K562 (cell line): ENCODE measurements around the gene ICAM2.

Experiments used
- CEBPG ChIP-seq, 3 experiments: fragments of 200-800 bp in 1 of 3; sonication (Bioruptor generic) in 1 of 3; sonication (generic) in 1 of 3; formaldehyde crosslinking in 1 of 3; IDR thresholded peaks in 2 of 3; conservative IDR thresholded peaks in 1 of 3; 2 replicates each; pipeline versions ENCODE4 v1.6.1 to v1.8.0; 2016 to 2022; ENCODE audit warnings: missing compliant biosample characterization in 2 of 3, missing genetic modification characterization in 2 of 3, mild to moderate bottlenecking in 1 of 3, missing genetic modification reagents in 1 of 3
- CHD1 ChIP-seq: fragments of 200-600 bp; sonication (generic); IDR thresholded peaks from one replicate; pipeline ENCODE4 v1.6.1; 2012; ENCODE audit warnings: mild to moderate bottlenecking, moderate library complexity, low read length, inconsistent platforms
- POLR2A ChIP-seq: fragments of 450-650 bp; conservative IDR thresholded peaks from 2 replicates; pipeline ENCODE4 v1.6.1; 2016
- STAT5B ChIP-seq: fragments of 250-450 bp; sonication (Bioruptor Pico); IDR thresholded peaks from 2 replicates; pipeline ENCODE4 v1.8.0; 2021; ENCODE audit warnings: mild to moderate bottlenecking, inconsistent platforms
- YY1 ChIP-seq, 3 experiments: IDR thresholded peaks; 2 replicates each; pipeline ENCODE4 v1.6.1; 2011; ENCODE audit warnings: low read length in 2 of 3, mild to moderate bottlenecking in 2 of 3, moderate library complexity in 2 of 3, borderline replicate concordance in 1 of 3, control low read depth in 1 of 3, low read depth in 1 of 3; ENCODE audit not compliant: insufficient read depth in 3 of 3, insufficient replicate concordance in 2 of 3, control insufficient read depth in 1 of 3, insufficient read length in 1 of 3; ENCODE audit errors: extremely low read depth in 1 of 3
- ZFP36 ChIP-seq: fragments of 150-350 bp; IDR thresholded peaks from 2 replicates; pipeline ENCODE4 v1.6.1; 2018; ENCODE audit warnings: low read length, low read depth; ENCODE audit not compliant: partially characterized antibody

DNA sequence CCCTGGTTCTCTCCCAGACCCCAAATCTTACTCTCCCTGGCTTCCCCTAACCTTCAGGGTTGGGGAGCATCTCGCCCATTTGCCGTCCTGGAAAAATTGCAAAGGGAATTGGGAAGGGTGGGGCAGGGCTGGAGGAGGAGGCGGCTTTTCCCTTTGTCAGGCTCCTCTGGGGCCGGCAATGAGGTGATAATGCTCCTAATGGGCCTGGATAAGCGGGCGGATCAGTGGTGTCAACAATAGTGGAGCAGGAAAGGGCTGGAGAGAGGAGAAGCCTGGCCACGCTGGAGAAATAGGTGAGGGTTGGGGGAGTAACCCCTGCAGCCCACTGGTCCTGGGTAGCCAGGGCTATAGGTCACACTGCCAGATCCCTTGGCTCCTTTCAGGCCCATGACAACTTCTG, 60.0 kb downstream of the ICAM2 start:
- TF ChIP-seq POLR2A (no peak), STAT5B (CRISPR knock-in tag) (no peak), CHD1 (no peak), YY1 (IDR thresholded peaks at IDR 0.05; ENCODE audit: borderline replicate concordance in 1 of 3, control insufficient read depth in 1 of 3, extremely low read depth in 1 of 3, insufficient read depth in 3 of 3, insufficient read length in 1 of 3, insufficient replicate concordance in 2 of 3, low read depth in 1 of 3, low read length in 2 of 3) (no peak), CEBPG (CRISPR knock-in tag; IDR thresholded peaks at IDR 0.05) (no peak), CEBPG (tag; conservative IDR thresholded peaks at IDR 0.05 in 1 of 2, IDR thresholded peaks at IDR 0.05 in 1 of 2) (no peak), ZFP36 (no peak)
